ENCODE data around the gene SP1. TPM values are rescaled to one million over a fixed set of nuclear protein-coding genes. Genes with fewer than 3 reads are reported as not detected.
"Not testable (repeated sequence)": the region's sequence is repeated elsewhere in the genome, so short reads cannot be mapped to it uniquely, and the experiment has no call there.

Gene SP1
- total RNA-seq (10 to 100 TPM; 34.9 to 90.0 (median 56.3) TPM), polyA plus RNA-seq (10 to 100 TPM; 16.3 to 48.8 (median 18.3) TPM)
- long read RNA-seq, donor 1, partial matches to known transcripts: 0 of 2 reads
- long read RNA-seq, donor 1, other reads (novel, unspliced or antisense): 0 of 2 reads
- long read RNA-seq, donor 2, partial matches to known transcripts: 6 of 11 reads
- long read RNA-seq, donor 2, other reads (novel, unspliced or antisense): 0 of 11 reads
- long read RNA-seq, donor 3, transcript SP1-203 (2 exons, 1,061 nt): major isoform, 5 of 6 reads
- long read RNA-seq, donor 3, partial matches to known transcripts: 0 of 6 reads
- long read RNA-seq, donor 3, other reads (novel, unspliced or antisense): 0 of 6 reads
- long read RNA-seq, donor 4, partial matches to known transcripts: 1 of 5 reads
- long read RNA-seq, donor 4, other reads (novel, unspliced or antisense): 4 of 5 reads
- long read RNA-seq, donor 5, partial matches to known transcripts: 2 of 9 reads
- long read RNA-seq, donor 5, other reads (novel, unspliced or antisense): 5 of 9 reads
- long read RNA-seq, donor 6, partial matches to known transcripts: 0 of 1 reads
- long read RNA-seq, donor 6, other reads (novel, unspliced or antisense): 1 of 1 reads
- long read RNA-seq, donor 7, transcript SP1-203 (2 exons, 1,061 nt): major isoform, 5 of 5 reads
- long read RNA-seq, donor 7, partial matches to known transcripts: 0 of 5 reads
- long read RNA-seq, donor 7, other reads (novel, unspliced or antisense): 0 of 5 reads
- long read RNA-seq, donor 8, transcript SP1-203 (2 exons, 1,061 nt): major isoform, 8 of 12 reads
- long read RNA-seq, donor 8, partial matches to known transcripts: 0 of 12 reads
- long read RNA-seq, donor 8, other reads (novel, unspliced or antisense): 0 of 12 reads
- long read RNA-seq, donor 9, partial matches to known transcripts: 44 of 48 reads
- long read RNA-seq, donor 9, other reads (novel, unspliced or antisense): 0 of 48 reads
- long read RNA-seq, donor 10, transcript SP1-203 (2 exons, 1,061 nt): major isoform, 7 of 7 reads
- long read RNA-seq, donor 10, partial matches to known transcripts: 0 of 7 reads
- long read RNA-seq, donor 10, other reads (novel, unspliced or antisense): 0 of 7 reads

DNA sequence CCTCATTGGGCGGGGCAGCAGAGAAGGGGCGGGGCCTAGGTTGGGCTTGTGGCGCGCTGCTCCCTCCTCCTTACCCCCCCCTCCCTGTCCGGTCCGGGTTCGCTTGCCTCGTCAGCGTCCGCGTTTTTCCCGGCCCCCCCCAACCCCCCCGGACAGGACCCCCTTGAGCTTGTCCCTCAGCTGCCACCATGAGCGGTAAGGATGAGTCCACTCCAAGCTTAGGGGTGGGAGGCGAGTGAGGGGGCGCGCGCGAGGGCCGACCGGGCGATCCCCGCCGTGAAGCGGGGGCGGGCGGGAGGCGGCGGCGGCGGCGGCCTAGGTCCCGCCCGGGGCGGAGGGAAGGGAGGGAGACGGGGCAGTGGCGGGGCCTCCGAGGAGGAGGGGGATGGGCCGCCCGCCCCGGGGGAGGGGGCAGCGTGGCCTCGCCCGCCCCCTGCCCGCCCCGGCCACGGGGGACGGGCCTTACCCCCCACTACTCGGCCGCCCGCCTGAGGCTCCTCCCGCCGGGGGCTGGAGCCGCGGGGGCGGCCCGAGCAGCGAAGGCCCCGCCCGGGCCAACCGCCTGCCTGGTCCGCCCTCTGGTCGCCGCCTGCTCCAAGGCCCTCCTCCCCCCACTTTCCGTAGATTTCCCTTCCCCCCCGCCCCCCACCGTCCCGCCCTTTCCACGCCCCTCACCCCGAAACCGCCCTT lies at the start of gene SP1:
Gene SP1, plus strand, starts transcription at position 73 of the 690 bp plus-strand sequence. Its CDS starts 116 bp downstream, at position 189.
- 0 to 1% (median 1%) methylated on average over 23 to 69 of the region's 71 CpGs for WGBS, 4 donors
- Histone ChIP-seq H3K36me3 (replicated peaks in 1 of 2) (peaks cover 0 to 30% of the 10 kb centered on the region in 2 donors), H3K27ac (peak within 1 kb of the TSS; percentile 91 to 99 (median 97)), H3K4me1 (replicated peaks in 1 of 2) (peaks cover 44 to 53% of the 10 kb centered on the region in 2 donors), H3K27me3 (no peaks in the 10 kb centered on the region), H3K4me3 (peak within 1 kb of the TSS; percentile 15 to 71 (median 41)), H3K9me3 (replicated peaks in 1 of 3) (no peaks in the 10 kb centered on the region)
- intact Hi-C loops (cut with DNase I): no loop called here
- DNase-seq: peak; percentile 92 to 94 (median 93)
- peak; percentile 36 to 45 for TF ChIP-seq POLR2A (IDR thresholded peaks at IDR 0.05)
- TF ChIP-seq, protein P1, sequence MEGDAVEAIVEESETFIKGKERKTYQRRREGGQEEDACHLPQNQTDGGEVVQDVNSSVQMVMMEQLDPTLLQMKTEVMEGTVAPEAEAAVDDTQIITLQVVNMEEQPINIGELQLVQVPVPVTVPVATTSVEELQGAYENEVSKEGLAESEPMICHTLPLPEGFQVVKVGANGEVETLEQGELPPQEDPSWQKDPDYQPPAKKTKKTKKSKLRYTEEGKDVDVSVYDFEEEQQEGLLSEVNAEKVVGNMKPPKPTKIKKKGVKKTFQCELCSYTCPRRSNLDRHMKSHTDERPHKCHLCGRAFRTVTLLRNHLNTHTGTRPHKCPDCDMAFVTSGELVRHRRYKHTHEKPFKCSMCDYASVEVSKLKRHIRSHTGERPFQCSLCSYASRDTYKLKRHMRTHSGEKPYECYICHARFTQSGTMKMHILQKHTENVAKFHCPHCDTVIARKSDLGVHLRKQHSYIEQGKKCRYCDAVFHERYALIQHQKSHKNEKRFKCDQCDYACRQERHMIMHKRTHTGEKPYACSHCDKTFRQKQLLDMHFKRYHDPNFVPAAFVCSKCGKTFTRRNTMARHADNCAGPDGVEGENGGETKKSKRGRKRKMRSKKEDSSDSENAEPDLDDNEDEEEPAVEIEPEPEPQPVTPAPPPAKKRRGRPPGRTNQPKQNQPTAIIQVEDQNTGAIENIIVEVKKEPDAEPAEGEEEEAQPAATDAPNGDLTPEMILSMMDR (IDR thresholded peaks at IDR 0.05): no peak

DNA sequence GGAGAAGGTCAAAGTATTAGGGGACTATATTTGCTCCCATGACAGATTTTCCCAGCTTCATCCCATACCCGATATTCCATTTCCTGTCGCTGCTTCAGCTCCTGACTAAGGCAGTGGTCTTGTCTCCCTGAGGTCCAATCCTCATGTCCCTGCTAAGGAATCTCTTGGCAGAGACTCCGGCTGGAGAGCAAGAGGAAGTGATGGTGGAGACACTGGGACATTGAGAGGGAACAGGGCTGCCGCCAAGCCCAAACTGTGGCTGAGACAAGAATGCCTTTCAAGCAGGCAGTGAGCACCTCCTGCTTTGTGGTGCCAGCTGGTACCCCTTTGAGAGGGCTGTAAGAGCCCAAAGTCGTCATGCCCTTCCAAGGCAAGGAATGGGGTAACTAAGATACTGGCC lies 49.3 kb upstream of the SP1 start:
- H3K27me3 ChIP-seq: no peaks in the 10 kb centered on the region
- no peaks in the 10 kb centered on the region for H3K9me3 ChIP-seq (replicated peaks in 1 of 3)
- H3K27ac ChIP-seq: no peak overlapping the region
- WGBS, 4 donors: 68 to 76% (median 71%) methylated on average over 5 of the region's 5 CpGs
- TF ChIP-seq, protein P1 (IDR thresholded peaks at IDR 0.05): no peak
- no peak for TF ChIP-seq POLR2A (IDR thresholded peaks at IDR 0.05)
- H3K36me3 ChIP-seq (replicated peaks in 1 of 2): no peaks in the 10 kb centered on the region
- no peak overlapping the region for H3K4me3 ChIP-seq
- intact Hi-C loops (cut with DNase I): no loop called here
- H3K4me1 ChIP-seq (replicated peaks in 1 of 2): peaks cover under 1 to 7% of the 10 kb centered on the region in 2 donors
- DNase-seq: no peak

DNA sequence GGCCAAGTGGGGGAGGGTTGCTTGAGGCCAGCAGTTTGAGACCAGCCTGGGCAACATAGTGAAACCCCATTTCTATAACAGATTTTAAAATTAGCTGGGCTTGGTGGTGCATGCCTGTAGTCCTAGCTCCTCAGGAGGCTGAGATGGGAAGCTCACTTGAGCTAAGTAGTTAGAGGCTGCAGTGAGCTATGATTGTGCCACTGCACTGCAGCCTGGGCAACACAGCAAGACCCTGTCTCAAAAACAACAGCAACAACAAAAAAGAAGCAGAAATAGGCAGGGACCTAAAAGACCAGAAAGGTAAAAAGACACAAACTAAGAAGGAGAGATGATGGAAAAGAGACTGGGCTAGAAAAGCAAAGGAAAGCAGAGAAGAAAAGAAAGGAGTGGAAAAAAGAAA lies 47.6 kb upstream of the SP1 start:
- intact Hi-C loops (cut with DNase I); H3K27me3 ChIP-seq; DNase-seq; H3K4me3 ChIP-seq; H3K36me3 ChIP-seq (replicated peaks in 1 of 2); H3K27ac ChIP-seq; H3K4me1 ChIP-seq (replicated peaks in 1 of 2); H3K9me3 ChIP-seq (replicated peaks in 1 of 3): not testable (repeated sequence)

DNA sequence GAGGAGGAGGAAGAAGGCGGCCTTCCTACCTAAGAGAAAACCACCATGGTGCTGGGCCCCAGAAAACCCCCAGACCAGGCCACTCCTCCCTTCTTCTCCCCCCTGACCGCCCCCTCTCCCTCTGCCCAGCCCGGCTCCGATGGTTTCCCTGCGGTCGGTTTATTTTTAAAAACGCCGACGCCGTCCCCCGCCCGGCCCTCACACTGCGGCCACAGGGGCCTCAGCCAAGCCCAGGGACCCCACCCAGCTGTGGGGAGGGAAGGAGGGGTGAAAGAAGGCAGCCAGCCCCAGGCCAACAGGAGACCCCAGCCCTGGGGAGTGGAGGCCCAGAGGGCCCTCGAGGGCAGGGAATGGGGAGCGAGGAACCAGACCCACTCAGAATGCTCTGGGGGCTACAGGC lies 47.2 kb upstream of the SP1 start:
- Histone ChIP-seq H3K36me3 (replicated peaks in 1 of 2) (no peaks in the 10 kb centered on the region), H3K9me3 (replicated peaks in 1 of 3) (no peaks in the 10 kb centered on the region), H3K27ac (no peak overlapping the region), H3K4me1 (replicated peaks in 1 of 2) (no peaks in the 10 kb centered on the region), H3K4me3 (no peak overlapping the region), H3K27me3 (no peaks in the 10 kb centered on the region)
- WGBS, 4 donors: 44 to 69% (median 68%) methylated on average over 12 to 15 of the region's 15 CpGs
- intact Hi-C loops (cut with DNase I): no loop called here
- TF ChIP-seq, protein P1 (IDR thresholded peaks at IDR 0.05): no peak
- TF ChIP-seq POLR2A (IDR thresholded peaks at IDR 0.05): no peak
- no peak for DNase-seq

Measured in adrenal gland (tissue), 19 donors.